ENCODE data around the gene CDC6. TPM values are rescaled to one million over a fixed set of nuclear protein-coding genes. Genes with fewer than 3 reads are reported as not detected.
A peak's percentile ranks its signal among the peaks of the same experiment; 100 is the strongest.
"Not testable (repeated sequence)": the region's sequence is repeated elsewhere in the genome, so short reads cannot be mapped to it uniquely, and the experiment has no call there.

Gene CDC6
- total RNA-seq, 6 experiments from 2014 or later: 0.42 to 9.1 (median 3.1) TPM

DNA sequence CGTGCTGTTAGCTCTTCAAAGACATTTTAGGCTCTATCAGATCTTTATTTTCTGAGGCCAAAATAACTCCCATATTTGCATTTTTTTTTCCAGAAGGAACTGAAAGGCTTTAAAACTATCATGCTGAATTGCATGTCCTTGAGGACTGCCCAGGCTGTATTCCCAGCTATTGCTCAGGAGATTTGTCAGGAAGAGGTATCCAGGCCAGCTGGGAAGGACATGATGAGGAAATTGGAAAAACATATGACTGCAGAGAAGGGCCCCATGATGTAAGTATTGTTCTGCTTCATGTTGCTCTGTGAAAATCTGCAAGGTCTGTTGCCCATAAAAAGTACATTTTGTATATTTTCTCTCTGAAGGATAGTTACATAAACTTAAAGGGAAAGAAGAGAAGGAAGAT is 5.7 kb downstream of the CDC6 start:
- DNase-seq (no peak), ATAC-seq (peak in 3 of 4 donors; percentile 11 to 18 (median 14))
- Histone ChIP-seq H3K4me3 (no peak overlapping the region), H3K9me3 (no peaks in the 10 kb centered on the region), H3K4me1 (peaks cover 0 to under 1% (median 0%) of the 10 kb centered on the region in 4 donors), H3K27me3 (no peaks in the 10 kb centered on the region), H3K27ac (no peak overlapping the region), H3K36me3 (peaks cover 0 to 2% (median 0%) of the 10 kb centered on the region in 4 donors)
- 81% methylated on average over 1 of the region's 1 CpG for WGBS (ENCODE audit: insufficient coverage, low coverage, low lambda C conversion rate, missing lambda C conversion rate)
- TF ChIP-seq, protein P1, sequence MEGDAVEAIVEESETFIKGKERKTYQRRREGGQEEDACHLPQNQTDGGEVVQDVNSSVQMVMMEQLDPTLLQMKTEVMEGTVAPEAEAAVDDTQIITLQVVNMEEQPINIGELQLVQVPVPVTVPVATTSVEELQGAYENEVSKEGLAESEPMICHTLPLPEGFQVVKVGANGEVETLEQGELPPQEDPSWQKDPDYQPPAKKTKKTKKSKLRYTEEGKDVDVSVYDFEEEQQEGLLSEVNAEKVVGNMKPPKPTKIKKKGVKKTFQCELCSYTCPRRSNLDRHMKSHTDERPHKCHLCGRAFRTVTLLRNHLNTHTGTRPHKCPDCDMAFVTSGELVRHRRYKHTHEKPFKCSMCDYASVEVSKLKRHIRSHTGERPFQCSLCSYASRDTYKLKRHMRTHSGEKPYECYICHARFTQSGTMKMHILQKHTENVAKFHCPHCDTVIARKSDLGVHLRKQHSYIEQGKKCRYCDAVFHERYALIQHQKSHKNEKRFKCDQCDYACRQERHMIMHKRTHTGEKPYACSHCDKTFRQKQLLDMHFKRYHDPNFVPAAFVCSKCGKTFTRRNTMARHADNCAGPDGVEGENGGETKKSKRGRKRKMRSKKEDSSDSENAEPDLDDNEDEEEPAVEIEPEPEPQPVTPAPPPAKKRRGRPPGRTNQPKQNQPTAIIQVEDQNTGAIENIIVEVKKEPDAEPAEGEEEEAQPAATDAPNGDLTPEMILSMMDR (IDR thresholded peaks at IDR 0.05): no peak
- TF ChIP-seq POLR2A (IDR thresholded peaks at IDR 0.05): no peak
- intact Hi-C loops (cut with DNase I): loop anchor here (5.0 kb wide), 2 partner anchors 91 to 96 kb away; no protein-coding TSS in a partner anchor

DNA sequence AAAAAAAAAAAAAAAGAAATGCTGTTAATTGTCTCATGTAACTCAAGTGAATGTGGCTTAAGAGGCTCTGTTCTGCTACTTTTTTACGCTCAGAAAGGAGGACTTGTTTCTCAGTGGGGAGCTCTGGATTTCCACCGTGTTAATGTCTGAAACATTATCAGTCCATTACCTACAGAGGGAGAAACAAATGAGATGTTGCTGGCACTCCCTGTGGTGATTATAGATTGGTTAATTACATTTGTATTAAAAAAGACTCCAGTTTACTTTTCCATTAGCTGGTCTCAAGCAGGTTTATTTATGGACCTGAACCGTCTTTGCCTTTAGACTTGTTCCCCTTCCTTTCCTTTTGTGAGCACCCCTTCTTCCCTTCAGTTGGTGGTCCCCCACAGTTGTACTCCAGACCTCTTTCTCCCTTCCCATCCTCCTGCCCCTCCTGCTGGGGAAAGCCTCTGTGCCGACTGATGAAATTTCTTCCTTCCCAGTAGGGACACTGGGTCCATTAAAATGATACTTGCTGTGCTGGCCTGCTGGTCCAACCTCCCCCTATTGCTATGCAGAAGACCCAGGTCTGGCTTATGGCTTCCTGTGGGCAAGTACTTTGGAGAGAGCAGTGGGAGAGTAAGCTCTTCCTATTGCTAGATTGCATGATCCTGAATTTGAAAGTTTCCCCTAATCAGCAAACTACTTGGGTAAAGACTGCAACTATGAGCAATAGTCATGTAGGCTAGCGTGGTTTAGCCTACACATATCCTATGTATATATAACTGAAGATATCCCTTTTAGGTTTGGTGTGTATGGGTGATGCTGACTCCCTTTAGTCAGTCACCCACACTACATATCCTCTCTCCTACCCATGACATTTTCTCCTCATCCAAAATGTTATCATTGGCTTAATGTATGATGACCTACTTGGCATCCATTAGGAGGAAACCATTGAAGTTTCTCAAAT is 8.1 kb downstream of the CDC6 start:
- intact Hi-C loops (cut with DNase I): no loop called here
- no peak overlapping the region for H3K4me3 ChIP-seq
- WGBS (ENCODE audit: insufficient coverage, low coverage, low lambda C conversion rate, missing lambda C conversion rate): 81% methylated on average over 3 of the region's 5 CpGs
- H3K27ac ChIP-seq: no peak overlapping the region
- DNase-seq: no peak
- H3K4me1 ChIP-seq: no peaks in the 10 kb centered on the region
- peaks cover 0 to 2% (median 0%) of the 10 kb centered on the region in 4 donors for H3K36me3 ChIP-seq
- H3K9me3 ChIP-seq: no peaks in the 10 kb centered on the region
- no peaks in the 10 kb centered on the region for H3K27me3 ChIP-seq
- ATAC-seq: no peak
- TF ChIP-seq POLR2A (IDR thresholded peaks at IDR 0.05): no peak
- TF ChIP-seq, protein P1 (IDR thresholded peaks at IDR 0.05): no peak

DNA sequence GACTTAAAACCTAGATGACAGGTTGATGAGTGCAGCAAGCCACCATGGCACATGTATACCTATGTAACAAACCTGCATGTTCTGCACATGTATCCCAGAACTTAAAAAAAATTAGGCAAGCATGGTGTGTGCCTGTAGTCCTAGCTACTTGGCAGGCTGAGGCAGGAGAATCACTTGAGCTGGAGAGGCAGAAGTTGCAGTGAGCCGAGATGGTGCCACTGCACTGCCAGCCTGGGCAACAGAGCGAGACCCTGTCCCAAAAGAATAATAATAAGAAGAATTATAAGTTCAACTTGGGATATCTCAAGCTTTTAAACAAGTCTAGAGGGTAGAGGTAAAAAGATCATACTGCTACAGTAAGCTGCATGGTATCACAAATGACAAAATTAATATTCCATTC is 9.8 kb downstream of the CDC6 start:
- no peaks in the 10 kb centered on the region for H3K27me3 ChIP-seq
- WGBS (ENCODE audit: insufficient coverage, low coverage, low lambda C conversion rate, missing lambda C conversion rate): 94% methylated on average over 2 of the region's 2 CpGs
- no peak overlapping the region for H3K4me3 ChIP-seq
- TF ChIP-seq POLR2A (IDR thresholded peaks at IDR 0.05): no peak
- TF ChIP-seq, protein P1 (IDR thresholded peaks at IDR 0.05): no peak
- no peak overlapping the region for H3K27ac ChIP-seq
- DNase-seq (no peak), ATAC-seq (no peak)
- peaks cover 0 to 2% (median 0%) of the 10 kb centered on the region in 4 donors for H3K36me3 ChIP-seq
- intact Hi-C loops (cut with DNase I): no loop called here
- no peaks in the 10 kb centered on the region for H3K9me3 ChIP-seq
- peaks cover 0 to under 1% (median 0%) of the 10 kb centered on the region in 4 donors for H3K4me1 ChIP-seq

DNA sequence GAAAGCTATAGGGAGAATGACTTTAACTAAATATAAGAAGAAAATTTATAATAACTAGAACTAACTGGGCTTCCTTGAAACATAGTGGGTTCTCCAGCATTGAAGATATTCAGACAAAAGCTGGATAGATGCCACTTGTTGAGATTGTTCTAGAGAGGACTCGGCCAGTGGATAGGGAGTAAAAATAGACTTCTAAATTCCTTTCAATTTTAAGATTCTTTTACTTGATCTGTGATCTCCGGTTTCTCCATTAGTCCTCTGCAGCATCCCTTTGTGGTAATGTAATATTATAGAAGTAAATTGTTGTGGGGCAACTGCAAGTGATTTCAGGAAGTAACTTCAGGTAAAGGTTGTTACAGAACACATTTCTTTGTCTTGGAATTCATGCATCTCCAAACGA is 11.0 kb downstream of the CDC6 start:
- Histone ChIP-seq H3K9me3 (no peaks in the 10 kb centered on the region), H3K36me3 (peaks cover 0 to 2% (median 0%) of the 10 kb centered on the region in 4 donors), H3K4me1 (peaks cover 0 to 10% (median 3%) of the 10 kb centered on the region in 4 donors), H3K4me3 (no peak overlapping the region), H3K27ac (no peak overlapping the region), H3K27me3 (no peaks in the 10 kb centered on the region)
- WGBS (ENCODE audit: insufficient coverage, low coverage, low lambda C conversion rate, missing lambda C conversion rate): 72% methylated on average over 3 of the region's 3 CpGs
- intact Hi-C loops (cut with DNase I): no loop called here
- DNase-seq: no peak
- TF ChIP-seq, protein P1 (IDR thresholded peaks at IDR 0.05): no peak
- TF ChIP-seq POLR2A (IDR thresholded peaks at IDR 0.05): no peak
- ATAC-seq: no peak

DNA sequence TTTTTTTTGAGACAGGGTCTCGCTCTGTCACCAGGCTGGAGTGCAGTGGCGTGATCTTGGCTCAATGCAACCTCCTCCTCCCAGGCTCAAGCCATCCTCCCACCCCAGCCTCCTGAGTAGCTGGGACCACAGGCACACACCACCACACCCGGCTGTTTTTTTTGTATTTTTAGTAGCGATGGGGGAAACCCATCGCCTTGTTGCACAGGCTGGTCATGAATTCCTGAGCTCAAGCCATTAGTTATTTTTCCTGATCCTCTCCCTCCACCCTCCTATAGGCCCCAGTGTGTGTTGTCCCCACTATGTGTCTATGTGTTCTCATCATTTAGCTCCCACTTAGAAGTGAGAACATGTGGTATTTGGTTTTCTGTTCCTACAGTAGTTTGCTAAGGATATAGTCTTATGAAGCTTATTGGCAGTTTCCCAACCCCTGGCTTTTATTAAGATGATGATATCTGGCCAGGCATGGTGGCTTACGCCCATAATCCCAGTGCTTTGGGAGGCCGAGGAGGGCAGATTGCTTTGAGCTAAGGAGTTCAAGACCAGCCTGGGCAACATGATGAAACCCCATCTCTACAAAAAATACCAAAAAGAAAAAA is 11.6 kb downstream of the CDC6 start:
- H3K27ac ChIP-seq; H3K4me3 ChIP-seq; DNase-seq; ATAC-seq; H3K9me3 ChIP-seq; H3K27me3 ChIP-seq; intact Hi-C loops (cut with DNase I); H3K36me3 ChIP-seq: not testable (repeated sequence)
- 77% methylated on average over 6 of the region's 7 CpGs for WGBS (ENCODE audit: insufficient coverage, low coverage, low lambda C conversion rate, missing lambda C conversion rate)
- peaks cover 0 to 14% (median 4%) of the 10 kb centered on the region in 4 donors for H3K4me1 ChIP-seq

Measured in right lobe of liver (tissue), 6 donors.